ENCODE results near the gene TRIM68. TPM values are rescaled to one million over a fixed set of nuclear protein-coding genes. Genes with fewer than 3 reads are reported as not detected.

The TRIM68 gene
- total RNA-seq, 6 experiments from 2014 or later, result 3.3 to 8.6 (median 5.8) TPM

GRCh38 chr11:4593739-4594138 is 14.3 kb downstream of the TRIM68 start, which contains the start of gene OR52I1:
TSS of gene OR52I1 (plus strand) at chr11:4594039. CDS start at chr11:4594039, 0 bp downstream.
- Histone ChIP-seq H3K9me3 (no peaks in the 10 kb centered on the region), H3K27me3 (no peaks in the 10 kb centered on the region), H3K27ac (no peak within 1 kb of the TSS), H3K4me3 (no peak within 1 kb of the TSS), H3K36me3 (peaks cover 0 to 3% (median 0%) of the 10 kb centered on the region in 4 donors), H3K4me1 (no peaks in the 10 kb centered on the region)
- ATAC-seq, result no peak
- intact Hi-C loops (cut with DNase I), result no loop called here
- WGBS (ENCODE audit: insufficient coverage, low coverage, low lambda C conversion rate, missing lambda C conversion rate), result 91% methylated on average over 1 of the region's 1 CpG
- no peak for DNase-seq
- no peak for TF ChIP-seq CTCF (IDR thresholded peaks at IDR 0.05)
- TF ChIP-seq POLR2A (IDR thresholded peaks at IDR 0.05), result no peak

GRCh38 chr11:4589017-4589416 is 19.0 kb downstream of the TRIM68 start:
- no peak for DNase-seq
- Histone ChIP-seq H3K4me1 (no peaks in the 10 kb centered on the region), H3K27ac (no peak overlapping the region), H3K4me3 (no peak overlapping the region), H3K27me3 (no peaks in the 10 kb centered on the region), H3K36me3 (no peaks in the 10 kb centered on the region), H3K9me3 (no peaks in the 10 kb centered on the region)
- 41% methylated on average over 3 of the region's 3 CpGs for WGBS (ENCODE audit: insufficient coverage, low coverage, low lambda C conversion rate, missing lambda C conversion rate)
- ATAC-seq, result no peak
- TF ChIP-seq POLR2A (IDR thresholded peaks at IDR 0.05), result no peak
- no peak for TF ChIP-seq CTCF (IDR thresholded peaks at IDR 0.05)
- intact Hi-C loops (cut with DNase I), result no loop called here

- no peaks in the 10 kb centered on the region for H3K27me3 ChIP-seq
- no peak for TF ChIP-seq CTCF (IDR thresholded peaks at IDR 0.05)
- intact Hi-C loops (cut with DNase I), result no loop called here
- H3K27ac ChIP-seq, result no peak within 1 kb of the TSS
- H3K36me3 ChIP-seq, result no peaks in the 10 kb centered on the region
- no peaks in the 10 kb centered on the region for H3K9me3 ChIP-seq
- no peak within 1 kb of the TSS for H3K4me3 ChIP-seq
- no peak for DNase-seq
- H3K4me1 ChIP-seq, result no peaks in the 10 kb centered on the region
- no peak for ATAC-seq
These were observed 26.6 kb downstream of the TRIM68 start, which contains the start of gene OR52I2 for GRCh38 chr11:4581443-4581842. TSS of gene OR52I2 (plus strand) at chr11:4581743.

- ATAC-seq (no peak), DNase-seq (no peak)
- no peak overlapping the region for H3K27ac ChIP-seq
- no peak overlapping the region for H3K4me3 ChIP-seq
- intact Hi-C loops (cut with DNase I), result no loop called here
- no peaks in the 10 kb centered on the region for H3K36me3 ChIP-seq
- H3K9me3 ChIP-seq, result no peaks in the 10 kb centered on the region
- TF ChIP-seq POLR2A (IDR thresholded peaks at IDR 0.05) (no peak), CTCF (IDR thresholded peaks at IDR 0.05) (no peak)
- H3K27me3 ChIP-seq, result no peaks in the 10 kb centered on the region
- H3K4me1 ChIP-seq, result no peaks in the 10 kb centered on the region
- 50% methylated on average over 1 of the region's 1 CpG for WGBS (ENCODE audit: insufficient coverage, low coverage, low lambda C conversion rate, missing lambda C conversion rate)
These were observed 27.9 kb downstream of the TRIM68 start for GRCh38 chr11:4580124-4580523.

- intact Hi-C loops (cut with DNase I), result no loop called here
- WGBS (ENCODE audit: insufficient coverage, low coverage, low lambda C conversion rate, missing lambda C conversion rate), result 86% methylated on average over 6 of the region's 6 CpGs
- DNase-seq (no peak), ATAC-seq (no peak)
- Histone ChIP-seq H3K4me1 (no peaks in the 10 kb centered on the region), H3K27me3 (no peaks in the 10 kb centered on the region), H3K36me3 (no peaks in the 10 kb centered on the region), H3K9me3 (no peaks in the 10 kb centered on the region), H3K27ac (no peak overlapping the region), H3K4me3 (no peak overlapping the region)
- TF ChIP-seq CTCF (IDR thresholded peaks at IDR 0.05) (no peak), POLR2A (IDR thresholded peaks at IDR 0.05) (no peak)
These were observed 29.4 kb downstream of the TRIM68 start for GRCh38 chr11:4578624-4579023.

All from right lobe of liver (tissue), 6 donors.